GM18858 (cell line): Measurements from ENCODE around the gene POLH.
A peak's percentile ranks its signal among the peaks of the same experiment; 100 is the strongest.
"Not testable (repeated sequence)": the region's sequence is repeated elsewhere in the genome, so short reads cannot be mapped to it uniquely, and the experiment has no call there.

ENCODE experiments used
- ATAC-seq: cut with Tn5 transposase; IDR thresholded peaks from one replicate; pipeline ENCODE4 v1.9.1; 2021; ENCODE audit not compliant: unreplicated experiment

Gene POLH

GRCh38 chr6:43629505-43630300 is 53.7 kb downstream of the POLH start:
- peak; percentile 50 for ATAC-seq

- no peak for ATAC-seq
Observed at GRCh38 chr6:43630980-43631619, 55.1 kb downstream of the POLH start.

GRCh38 chr6:43633002-43633401 is 57.0 kb downstream of the POLH start:
- not testable (repeated sequence) for ATAC-seq

- ATAC-seq = no peak
Observed at GRCh38 chr6:43634702-43635303, 58.8 kb downstream of the POLH start.

- peak; percentile 68 for ATAC-seq
Observed at GRCh38 chr6:43635387-43636307, 59.7 kb downstream of the POLH start, which contains the start of gene MAD2L1BP. Gene MAD2L1BP (plus strand): TSS chr6:43635840. CDS start chr6:43635876, 36 bp downstream.

GRCh38 chr6:43636308-43636659 is 60.3 kb downstream of the POLH start:
- no peak for ATAC-seq

- ATAC-seq = no peak
Observed at GRCh38 chr6:43639984-43640800, 64.2 kb downstream of the POLH start.

- no peak for ATAC-seq
Observed at GRCh38 chr6:43644940-43645612, 69.1 kb downstream of the POLH start, which contains the start of gene RSPH9. Gene RSPH9 (plus strand): TSS chr6:43645036. CDS start chr6:43645099, 63 bp downstream.

- ATAC-seq = no peak
Observed at GRCh38 chr6:43645613-43645964, 69.6 kb downstream of the POLH start.

- no peak for ATAC-seq
Observed at GRCh38 chr6:43647613-43648012, 71.6 kb downstream of the POLH start.

GRCh38 chr6:43648248-43648647 is 72.3 kb downstream of the POLH start:
- no peak for ATAC-seq

GRCh38 chr6:43652822-43653221 is 76.8 kb downstream of the POLH start:
- ATAC-seq = not testable (repeated sequence)

GRCh38 chr6:43657221-43657802 is 81.3 kb downstream of the POLH start:
- no peak for ATAC-seq

GRCh38 chr6:43658161-43658560 is 82.2 kb downstream of the POLH start:
- no peak for ATAC-seq

- ATAC-seq = not testable (repeated sequence)
Observed at GRCh38 chr6:43662948-43663347, 87.0 kb downstream of the POLH start.
